ENCODE measurements around the gene KAT6B. TPM values are rescaled to one million over a fixed set of nuclear protein-coding genes. Genes with fewer than 3 reads are reported as not detected.

The KAT6B gene
- polyA plus RNA-seq, 2 donors = 4.7 to 6.7 TPM

- no peaks in the 10 kb centered on the region for H3K9me3 ChIP-seq (ENCODE audit: control insufficient read depth in 2 of 2, insufficient read depth in 1 of 2, low read depth in 1 of 2, low read length in 1 of 2)
- H3K4me1 ChIP-seq (ENCODE audit: control insufficient read depth in 2 of 2, insufficient read depth in 2 of 2, low read length in 1 of 2) = no peaks in the 10 kb centered on the region
- peaks cover 6 to 28% of the 10 kb centered on the region in 2 donors for H3K36me3 ChIP-seq (ENCODE audit: control insufficient read depth in 2 of 2, insufficient read depth in 2 of 2, low read length in 1 of 2)
- no peaks in the 10 kb centered on the region for H3K27me3 ChIP-seq (ENCODE audit: control insufficient read depth in 1 of 2, insufficient read depth in 2 of 2, low read length in 2 of 2)
- H3K27ac ChIP-seq (ENCODE audit: low read depth in 2 of 2, low read length in 1 of 2) = no peak overlapping the region
- no peak overlapping the region for H3K4me3 ChIP-seq (ENCODE audit: low read depth in 1 of 2, low read length in 2 of 2)
These were observed 201.6 kb downstream of the KAT6B start for GRCh38 chr10:75028049-75028448.

DNA sequence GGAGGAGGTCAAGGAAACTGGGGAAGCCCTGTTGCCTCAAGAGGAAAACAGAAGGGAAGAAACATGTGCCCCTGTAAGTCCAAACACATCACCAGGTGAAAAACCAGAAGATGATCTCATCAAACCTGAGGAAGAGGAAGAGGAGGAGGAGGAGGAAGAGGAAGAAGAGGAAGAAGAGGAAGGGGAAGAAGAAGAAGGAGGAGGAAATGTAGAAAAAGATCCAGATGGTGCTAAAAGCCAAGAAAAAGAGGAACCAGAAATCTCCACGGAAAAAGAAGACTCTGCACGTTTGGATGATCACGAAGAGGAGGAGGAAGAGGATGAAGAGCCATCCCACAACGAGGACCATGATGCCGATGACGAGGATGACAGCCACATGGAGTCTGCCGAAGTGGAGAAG lies 202.3 kb downstream of the KAT6B start:
- peaks cover 0 to 2% of the 10 kb centered on the region in 2 donors for H3K4me1 ChIP-seq (ENCODE audit: control insufficient read depth in 2 of 2, insufficient read depth in 2 of 2, low read length in 1 of 2)
- no peaks in the 10 kb centered on the region for H3K27me3 ChIP-seq (ENCODE audit: control insufficient read depth in 1 of 2, insufficient read depth in 2 of 2, low read length in 2 of 2)
- WGBS, 2 donors = 87 to 89% methylated on average over 7 of the region's 7 CpGs
- H3K27ac ChIP-seq (ENCODE audit: low read depth in 2 of 2, low read length in 1 of 2) = no peak overlapping the region
- peaks cover 6 to 28% of the 10 kb centered on the region in 2 donors for H3K36me3 ChIP-seq (ENCODE audit: control insufficient read depth in 2 of 2, insufficient read depth in 2 of 2, low read length in 1 of 2)
- H3K4me3 ChIP-seq (ENCODE audit: low read depth in 1 of 2, low read length in 2 of 2) = no peak overlapping the region
- no peaks in the 10 kb centered on the region for H3K9me3 ChIP-seq (ENCODE audit: control insufficient read depth in 2 of 2, insufficient read depth in 1 of 2, low read depth in 1 of 2, low read length in 1 of 2)

DNA sequence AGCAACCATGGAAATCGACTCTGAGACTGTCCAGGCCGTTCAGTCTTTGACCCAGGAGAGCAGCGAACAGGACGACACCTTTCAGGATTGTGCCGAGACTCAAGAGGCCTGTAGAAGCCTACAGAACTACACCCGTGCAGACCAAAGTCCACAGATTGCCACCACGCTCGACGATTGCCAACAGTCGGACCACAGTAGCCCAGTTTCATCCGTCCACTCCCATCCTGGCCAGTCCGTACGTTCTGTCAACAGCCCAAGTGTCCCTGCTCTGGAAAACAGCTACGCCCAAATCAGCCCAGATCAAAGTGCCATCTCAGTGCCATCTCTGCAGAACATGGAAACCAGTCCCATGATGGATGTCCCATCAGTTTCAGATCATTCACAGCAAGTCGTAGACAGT lies 203.0 kb downstream of the KAT6B start:
- Histone ChIP-seq H3K4me3 (ENCODE audit: low read depth in 1 of 2, low read length in 2 of 2) (no peak overlapping the region), H3K9me3 (ENCODE audit: control insufficient read depth in 2 of 2, insufficient read depth in 1 of 2, low read depth in 1 of 2, low read length in 1 of 2) (no peaks in the 10 kb centered on the region), H3K36me3 (ENCODE audit: control insufficient read depth in 2 of 2, insufficient read depth in 2 of 2, low read length in 1 of 2) (peaks cover 3 to 28% of the 10 kb centered on the region in 2 donors), H3K4me1 (ENCODE audit: control insufficient read depth in 2 of 2, insufficient read depth in 2 of 2, low read length in 1 of 2) (peaks cover 0 to 2% of the 10 kb centered on the region in 2 donors), H3K27me3 (ENCODE audit: control insufficient read depth in 1 of 2, insufficient read depth in 2 of 2, low read length in 2 of 2) (no peaks in the 10 kb centered on the region), H3K27ac (ENCODE audit: low read depth in 2 of 2, low read length in 1 of 2) (no peak overlapping the region)
- 92 to 94% methylated on average over 15 of the region's 15 CpGs for WGBS, 2 donors

DNA sequence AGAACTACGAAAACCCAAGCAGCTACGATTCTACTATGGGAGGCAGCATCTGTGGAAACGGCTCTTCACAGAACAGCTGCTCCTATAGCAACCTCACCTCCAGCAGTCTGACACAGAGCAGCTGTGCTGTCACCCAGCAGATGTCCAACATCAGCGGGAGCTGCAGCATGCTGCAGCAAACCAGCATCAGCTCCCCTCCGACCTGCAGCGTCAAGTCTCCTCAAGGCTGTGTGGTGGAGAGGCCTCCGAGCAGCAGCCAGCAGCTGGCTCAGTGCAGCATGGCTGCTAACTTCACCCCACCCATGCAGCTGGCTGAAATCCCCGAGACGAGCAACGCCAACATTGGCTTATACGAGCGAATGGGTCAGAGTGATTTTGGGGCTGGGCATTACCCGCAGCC lies 203.5 kb downstream of the KAT6B start:
- no peak overlapping the region for H3K27ac ChIP-seq (ENCODE audit: low read depth in 2 of 2, low read length in 1 of 2)
- H3K9me3 ChIP-seq (ENCODE audit: control insufficient read depth in 2 of 2, insufficient read depth in 1 of 2, low read depth in 1 of 2, low read length in 1 of 2) = no peaks in the 10 kb centered on the region
- H3K36me3 ChIP-seq (ENCODE audit: control insufficient read depth in 2 of 2, insufficient read depth in 2 of 2, low read length in 1 of 2) = peaks cover 3 to 27% of the 10 kb centered on the region in 2 donors
- no peak overlapping the region for H3K4me3 ChIP-seq (ENCODE audit: low read depth in 1 of 2, low read length in 2 of 2)
- 74 to 75% methylated on average over 13 of the region's 13 CpGs for whole genome bisulfite sequencing, 2 donors
- no peaks in the 10 kb centered on the region for H3K27me3 ChIP-seq (ENCODE audit: control insufficient read depth in 1 of 2, insufficient read depth in 2 of 2, low read length in 2 of 2)
- H3K4me1 ChIP-seq (ENCODE audit: control insufficient read depth in 2 of 2, insufficient read depth in 2 of 2, low read length in 1 of 2) = peaks cover 0 to 2% of the 10 kb centered on the region in 2 donors

GRCh38 chr10:75030371-75030770 lies 204.0 kb downstream of the KAT6B start:
- no peak overlapping the region for H3K27ac ChIP-seq (ENCODE audit: low read depth in 2 of 2, low read length in 1 of 2)

GRCh38 chr10:75032119-75032518 lies 205.7 kb downstream of the KAT6B start:
- H3K27ac ChIP-seq (ENCODE audit: low read depth in 2 of 2, low read length in 1 of 2) = no peak overlapping the region
- peaks cover 3 to 23% of the 10 kb centered on the region in 2 donors for H3K36me3 ChIP-seq (ENCODE audit: control insufficient read depth in 2 of 2, insufficient read depth in 2 of 2, low read length in 1 of 2)
- no peak overlapping the region for H3K4me3 ChIP-seq (ENCODE audit: low read depth in 1 of 2, low read length in 2 of 2)
- no peaks in the 10 kb centered on the region for H3K9me3 ChIP-seq (ENCODE audit: control insufficient read depth in 2 of 2, insufficient read depth in 1 of 2, low read depth in 1 of 2, low read length in 1 of 2)
- H3K27me3 ChIP-seq (ENCODE audit: control insufficient read depth in 1 of 2, insufficient read depth in 2 of 2, low read length in 2 of 2) = no peaks in the 10 kb centered on the region
- peaks cover 0 to 2% of the 10 kb centered on the region in 2 donors for H3K4me1 ChIP-seq (ENCODE audit: control insufficient read depth in 2 of 2, insufficient read depth in 2 of 2, low read length in 1 of 2)
- 94 to 98% methylated on average over 3 of the region's 3 CpGs for WGBS, 2 donors

More at GRCh38 chr10:75030371-75030770, 204.0 kb downstream of the KAT6B start:
- Histone ChIP-seq H3K36me3 (ENCODE audit: control insufficient read depth in 2 of 2, insufficient read depth in 2 of 2, low read length in 1 of 2) (peaks cover 3 to 23% of the 10 kb centered on the region in 2 donors), H3K4me3 (ENCODE audit: low read depth in 1 of 2, low read length in 2 of 2) (no peak overlapping the region), H3K4me1 (ENCODE audit: control insufficient read depth in 2 of 2, insufficient read depth in 2 of 2, low read length in 1 of 2) (peaks cover 0 to 2% of the 10 kb centered on the region in 2 donors), H3K27me3 (ENCODE audit: control insufficient read depth in 1 of 2, insufficient read depth in 2 of 2, low read length in 2 of 2) (no peaks in the 10 kb centered on the region), H3K9me3 (ENCODE audit: control insufficient read depth in 2 of 2, insufficient read depth in 1 of 2, low read depth in 1 of 2, low read length in 1 of 2) (no peaks in the 10 kb centered on the region)
- WGBS, 2 donors = 95 to 96% methylated on average over 10 of the region's 10 CpGs

GRCh38 chr10:75032813-75033212 lies 206.4 kb downstream of the KAT6B start:
- 81% methylated on average over 8 of the region's 8 CpGs for WGBS, 2 donors
- Histone ChIP-seq H3K36me3 (ENCODE audit: control insufficient read depth in 2 of 2, insufficient read depth in 2 of 2, low read length in 1 of 2) (peaks cover 3 to 23% of the 10 kb centered on the region in 2 donors), H3K9me3 (ENCODE audit: control insufficient read depth in 2 of 2, insufficient read depth in 1 of 2, low read depth in 1 of 2, low read length in 1 of 2) (no peaks in the 10 kb centered on the region), H3K27me3 (ENCODE audit: control insufficient read depth in 1 of 2, insufficient read depth in 2 of 2, low read length in 2 of 2) (no peaks in the 10 kb centered on the region), H3K4me3 (ENCODE audit: low read depth in 1 of 2, low read length in 2 of 2) (no peak overlapping the region), H3K27ac (ENCODE audit: low read depth in 2 of 2, low read length in 1 of 2) (no peak overlapping the region), H3K4me1 (ENCODE audit: control insufficient read depth in 2 of 2, insufficient read depth in 2 of 2, low read length in 1 of 2) (peaks cover 0 to 4% of the 10 kb centered on the region in 2 donors)

DNA sequence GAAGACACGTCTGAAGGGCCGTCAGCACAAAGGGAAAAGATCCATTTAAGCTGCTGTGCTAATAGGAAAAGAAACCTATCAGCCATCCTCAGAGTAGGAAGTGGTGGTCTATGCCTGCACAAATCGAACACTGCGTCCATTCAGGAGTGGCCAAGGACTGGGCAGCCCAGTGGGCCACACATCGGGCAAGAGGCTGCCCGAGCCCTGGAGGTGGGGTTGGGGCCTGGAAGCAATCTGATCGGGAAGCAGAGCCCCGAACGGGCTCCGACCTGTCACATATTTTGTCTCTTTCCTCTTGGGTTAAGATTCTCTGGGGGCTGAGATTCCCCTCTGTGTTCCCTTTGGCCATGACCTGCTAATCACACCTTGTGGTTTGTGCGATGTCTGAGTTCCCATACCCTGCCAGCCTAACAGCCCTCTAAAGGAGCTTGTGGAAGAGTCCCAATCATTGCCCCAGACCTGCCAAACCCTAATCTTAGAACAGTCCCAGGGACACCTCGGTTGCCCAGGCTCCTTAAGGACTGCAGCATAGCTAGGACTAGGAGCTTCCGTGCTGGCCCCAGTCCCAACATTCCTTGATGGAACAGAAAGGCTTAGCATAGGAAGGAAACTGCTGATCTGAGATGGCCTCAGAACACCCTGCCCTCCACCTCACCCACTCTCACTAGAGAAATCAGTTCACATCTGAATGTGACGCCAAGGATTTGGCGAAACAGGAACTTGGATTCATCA lies 207.2 kb downstream of the KAT6B start:
- no peak overlapping the region for H3K27ac ChIP-seq (ENCODE audit: low read depth in 2 of 2, low read length in 1 of 2)
- H3K36me3 ChIP-seq (ENCODE audit: control insufficient read depth in 2 of 2, insufficient read depth in 2 of 2, low read length in 1 of 2) = peaks cover 3 to 20% of the 10 kb centered on the region in 2 donors
- no peaks in the 10 kb centered on the region for H3K9me3 ChIP-seq (ENCODE audit: control insufficient read depth in 2 of 2, insufficient read depth in 1 of 2, low read depth in 1 of 2, low read length in 1 of 2)
- no peak overlapping the region for H3K4me3 ChIP-seq (ENCODE audit: low read depth in 1 of 2, low read length in 2 of 2)
- no peaks in the 10 kb centered on the region for H3K27me3 ChIP-seq (ENCODE audit: control insufficient read depth in 1 of 2, insufficient read depth in 2 of 2, low read length in 2 of 2)
- 91 to 95% methylated on average over 15 of the region's 15 CpGs for WGBS, 2 donors
- H3K4me1 ChIP-seq (ENCODE audit: control insufficient read depth in 2 of 2, insufficient read depth in 2 of 2, low read length in 1 of 2) = peaks cover 0 to 5% of the 10 kb centered on the region in 2 donors

GRCh38 chr10:75034131-75034512 lies 207.7 kb downstream of the KAT6B start:
- Histone ChIP-seq H3K4me3 (ENCODE audit: low read depth in 1 of 2, low read length in 2 of 2) (no peak overlapping the region), H3K27me3 (ENCODE audit: control insufficient read depth in 1 of 2, insufficient read depth in 2 of 2, low read length in 2 of 2) (no peaks in the 10 kb centered on the region), H3K36me3 (ENCODE audit: control insufficient read depth in 2 of 2, insufficient read depth in 2 of 2, low read length in 1 of 2) (peaks cover 3 to 17% of the 10 kb centered on the region in 2 donors), H3K9me3 (ENCODE audit: control insufficient read depth in 2 of 2, insufficient read depth in 1 of 2, low read depth in 1 of 2, low read length in 1 of 2) (no peaks in the 10 kb centered on the region), H3K4me1 (ENCODE audit: control insufficient read depth in 2 of 2, insufficient read depth in 2 of 2, low read length in 1 of 2) (peaks cover 0 to 5% of the 10 kb centered on the region in 2 donors), H3K27ac (ENCODE audit: low read depth in 2 of 2, low read length in 1 of 2) (no peak overlapping the region)
- 60 to 62% methylated on average over 5 of the region's 5 CpGs for WGBS, 2 donors

DNA sequence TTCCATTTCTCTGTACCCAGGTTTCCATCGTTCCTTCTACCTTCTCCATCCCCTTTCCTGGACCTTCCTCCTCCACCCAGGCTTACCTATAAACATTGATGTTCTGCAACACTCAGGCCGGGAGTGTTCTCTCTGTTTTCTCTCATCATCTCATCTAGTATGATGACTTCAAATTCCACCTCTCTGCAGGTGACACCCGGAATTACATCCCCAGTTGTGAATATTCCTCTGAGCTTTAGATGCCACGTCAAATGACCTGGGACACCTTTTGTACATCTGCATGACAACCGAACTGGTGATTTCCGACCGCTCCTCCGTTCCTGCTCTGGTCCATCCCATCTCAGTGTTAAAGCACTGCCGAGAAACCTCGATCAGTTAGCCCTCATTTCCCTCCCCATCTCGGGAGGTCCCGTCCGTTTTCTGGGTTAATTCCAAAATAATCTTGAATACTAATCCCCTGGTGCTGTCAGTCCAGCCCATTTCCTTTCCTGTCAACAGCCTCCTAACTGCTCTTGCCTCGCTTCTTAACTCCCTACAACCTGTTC lies 208.4 kb downstream of the KAT6B start:
- Histone ChIP-seq H3K27ac (ENCODE audit: low read depth in 2 of 2, low read length in 1 of 2) (no peak overlapping the region), H3K9me3 (ENCODE audit: control insufficient read depth in 2 of 2, insufficient read depth in 1 of 2, low read depth in 1 of 2, low read length in 1 of 2) (no peaks in the 10 kb centered on the region), H3K4me3 (ENCODE audit: low read depth in 1 of 2, low read length in 2 of 2) (no peak overlapping the region), H3K36me3 (ENCODE audit: control insufficient read depth in 2 of 2, insufficient read depth in 2 of 2, low read length in 1 of 2) (peaks cover 3 to 11% of the 10 kb centered on the region in 2 donors), H3K27me3 (ENCODE audit: control insufficient read depth in 1 of 2, insufficient read depth in 2 of 2, low read length in 2 of 2) (no peaks in the 10 kb centered on the region), H3K4me1 (ENCODE audit: control insufficient read depth in 2 of 2, insufficient read depth in 2 of 2, low read length in 1 of 2) (peaks cover 0 to 5% of the 10 kb centered on the region in 2 donors)
- whole genome bisulfite sequencing, 2 donors = 78 to 83% methylated on average over 14 of the region's 14 CpGs
